GM21786 (cell line): ENCODE data around the gene MGAT3.
"Not testable (repeated sequence)": the region's sequence is repeated elsewhere in the genome, so short reads cannot be mapped to it uniquely, and the experiment has no call there.

Experiments
- ATAC-seq: cut with Tn5 transposase; IDR thresholded peaks from one replicate; pipeline ENCODE4 v1.9.1; 2021; ENCODE audit not compliant: unreplicated experiment

The MGAT3 gene, protein sequence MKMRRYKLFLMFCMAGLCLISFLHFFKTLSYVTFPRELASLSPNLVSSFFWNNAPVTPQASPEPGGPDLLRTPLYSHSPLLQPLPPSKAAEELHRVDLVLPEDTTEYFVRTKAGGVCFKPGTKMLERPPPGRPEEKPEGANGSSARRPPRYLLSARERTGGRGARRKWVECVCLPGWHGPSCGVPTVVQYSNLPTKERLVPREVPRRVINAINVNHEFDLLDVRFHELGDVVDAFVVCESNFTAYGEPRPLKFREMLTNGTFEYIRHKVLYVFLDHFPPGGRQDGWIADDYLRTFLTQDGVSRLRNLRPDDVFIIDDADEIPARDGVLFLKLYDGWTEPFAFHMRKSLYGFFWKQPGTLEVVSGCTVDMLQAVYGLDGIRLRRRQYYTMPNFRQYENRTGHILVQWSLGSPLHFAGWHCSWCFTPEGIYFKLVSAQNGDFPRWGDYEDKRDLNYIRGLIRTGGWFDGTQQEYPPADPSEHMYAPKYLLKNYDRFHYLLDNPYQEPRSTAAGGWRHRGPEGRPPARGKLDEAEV

DNA sequence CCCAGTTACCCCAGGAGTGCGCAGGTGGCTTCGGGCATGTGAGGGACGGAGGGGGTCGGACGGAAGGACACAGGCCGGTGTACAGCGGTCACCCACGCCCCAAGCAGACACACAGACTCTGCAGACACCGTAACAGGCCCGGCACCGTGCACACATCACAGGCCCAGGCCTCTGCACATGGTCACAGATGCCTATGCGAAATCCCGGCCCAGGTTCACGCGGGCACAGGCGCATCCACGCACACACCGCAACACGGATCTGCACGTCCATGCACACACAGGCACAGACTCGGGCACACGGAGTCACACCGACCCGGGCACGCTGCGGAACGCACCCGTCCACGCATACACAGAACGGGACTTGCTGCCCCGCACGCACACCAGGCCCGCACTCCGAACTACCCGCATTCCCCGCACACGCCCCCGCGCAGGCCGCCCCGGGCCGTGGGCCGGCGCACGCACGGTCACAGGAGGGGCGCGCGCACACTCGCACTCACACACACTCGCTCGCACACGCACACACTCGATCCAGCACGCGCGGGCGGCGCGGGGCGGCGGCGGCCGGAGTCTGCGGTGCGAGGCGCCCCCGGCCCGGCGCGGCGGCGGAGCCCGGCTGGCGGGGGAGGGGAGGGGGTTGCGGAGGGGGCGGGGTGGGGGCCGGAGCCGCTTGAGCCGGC is at the start of gene MGAT3:
MGAT3 (plus strand) TSS at position 491 of the 676 bp plus-strand sequence. CDS start 30,336 bp downstream, outside the sequence.
- ATAC-seq, result no peak

DNA sequence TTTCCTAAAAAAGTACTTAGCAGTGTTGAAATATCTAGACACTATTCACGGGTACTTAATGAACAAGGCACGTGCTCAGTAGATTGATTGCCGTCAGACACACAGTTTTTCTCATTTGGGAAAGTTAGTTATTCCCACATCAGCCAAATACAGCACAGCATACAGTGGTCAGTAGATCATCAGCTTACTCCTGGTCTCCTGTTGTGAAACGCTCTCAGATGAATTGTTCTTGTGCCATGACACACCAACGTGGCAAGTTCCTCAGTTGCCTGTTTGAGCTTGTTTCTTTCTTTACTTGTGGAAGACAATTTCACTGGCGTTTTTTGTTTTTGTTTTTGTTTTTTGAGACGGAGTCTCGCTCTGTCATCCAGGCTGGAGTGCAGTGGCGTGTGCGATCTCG is 48.6 kb upstream of the MGAT3 start:
- ATAC-seq, result no peak

- ATAC-seq, result no peak
Observed at GRCh38 chr22:39408807-39409206, 48.0 kb upstream of the MGAT3 start.

GRCh38 chr22:39409516-39410029 is 47.2 kb upstream of the MGAT3 start:
- no peak for ATAC-seq

DNA sequence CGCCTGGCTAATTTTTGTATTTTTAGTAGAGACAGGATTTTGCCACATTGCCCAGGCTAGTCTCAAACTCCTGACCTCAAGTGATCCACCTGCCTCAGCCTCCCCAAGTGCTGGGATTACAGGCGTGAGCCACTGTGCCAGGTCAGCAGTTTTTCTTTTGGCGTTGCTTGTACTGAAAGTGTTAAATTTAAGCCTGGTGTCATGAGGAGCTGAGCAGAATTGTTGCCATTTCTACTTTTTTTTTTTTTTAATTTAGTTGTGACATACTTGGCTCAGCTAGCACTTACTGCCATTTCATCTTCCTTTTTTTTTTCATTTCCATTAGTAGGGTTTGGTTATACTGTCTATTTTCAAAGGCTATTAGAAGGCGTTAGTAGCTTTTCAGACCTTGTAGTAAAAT is 46.5 kb upstream of the MGAT3 start:
- no peak for ATAC-seq

GRCh38 chr22:39411828-39412365 is 44.9 kb upstream of the MGAT3 start:
- not testable (repeated sequence) for ATAC-seq

- ATAC-seq, result not testable (repeated sequence)
Observed at GRCh38 chr22:39413204-39413603, 43.6 kb upstream of the MGAT3 start.

DNA sequence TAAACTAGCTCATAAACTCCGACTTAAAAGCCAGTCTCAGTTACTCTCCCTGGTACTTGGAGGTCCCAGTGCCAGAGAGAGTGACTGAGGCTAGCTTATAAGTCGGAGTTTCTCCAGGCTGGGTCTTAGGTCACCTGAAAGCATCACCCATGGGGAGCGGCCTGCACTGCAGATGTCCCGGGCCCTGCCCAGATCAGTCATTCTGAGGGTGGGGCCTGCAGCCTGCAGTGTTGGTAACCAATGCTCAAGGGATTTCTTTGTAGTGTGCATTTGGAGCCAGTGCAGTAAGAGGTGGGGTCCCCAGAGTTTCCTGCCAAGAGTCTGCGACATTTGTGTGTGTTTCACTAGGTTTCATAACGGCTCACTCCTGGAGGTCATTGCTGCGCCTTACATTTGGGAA is 42.4 kb upstream of the MGAT3 start:
- ATAC-seq, result no peak

- ATAC-seq, result no peak
Observed at GRCh38 chr22:39414886-39415285, 41.9 kb upstream of the MGAT3 start.

DNA sequence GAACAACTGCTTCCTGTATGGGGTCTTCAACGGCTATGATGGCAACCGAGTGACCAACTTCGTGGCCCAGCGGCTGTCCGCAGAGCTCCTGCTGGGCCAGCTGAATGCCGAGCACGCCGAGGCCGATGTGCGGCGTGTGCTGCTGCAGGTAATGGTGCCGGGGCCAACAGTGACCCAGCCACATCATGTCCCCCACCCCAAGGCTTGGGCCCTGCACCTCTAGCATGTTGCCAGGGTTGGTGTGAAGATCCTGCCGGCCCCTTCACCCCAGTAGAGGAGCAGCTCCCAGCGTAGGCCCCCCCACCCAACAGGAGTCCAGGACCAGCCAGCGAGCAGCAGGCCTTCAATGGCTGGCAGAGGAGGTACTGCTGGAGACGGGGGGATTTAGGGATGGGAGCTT is 41.3 kb upstream of the MGAT3 start:
- ATAC-seq, result no peak

DNA sequence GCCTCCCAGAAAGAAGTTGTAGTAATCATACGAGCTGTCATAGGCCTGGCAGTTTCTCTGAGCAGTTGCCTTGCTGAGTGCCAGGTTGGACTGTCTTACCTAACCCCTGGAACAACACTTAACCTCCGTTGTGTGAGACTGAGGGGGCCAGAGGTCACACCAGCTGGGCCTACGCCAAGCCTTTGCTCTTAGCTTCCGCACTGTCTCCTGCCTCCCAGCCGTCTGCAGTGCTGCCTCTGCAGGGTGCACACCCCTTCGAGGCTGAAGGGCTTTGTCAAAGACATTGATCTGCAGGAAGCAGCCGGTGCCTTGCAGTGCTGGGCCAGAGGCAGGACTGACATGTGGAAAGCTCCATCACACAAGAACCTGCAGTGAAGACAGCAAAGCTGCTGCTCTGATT is 40.5 kb upstream of the MGAT3 start:
- ATAC-seq, result no peak

GRCh38 chr22:39417641-39418040 is 39.2 kb upstream of the MGAT3 start:
- ATAC-seq, result no peak

DNA sequence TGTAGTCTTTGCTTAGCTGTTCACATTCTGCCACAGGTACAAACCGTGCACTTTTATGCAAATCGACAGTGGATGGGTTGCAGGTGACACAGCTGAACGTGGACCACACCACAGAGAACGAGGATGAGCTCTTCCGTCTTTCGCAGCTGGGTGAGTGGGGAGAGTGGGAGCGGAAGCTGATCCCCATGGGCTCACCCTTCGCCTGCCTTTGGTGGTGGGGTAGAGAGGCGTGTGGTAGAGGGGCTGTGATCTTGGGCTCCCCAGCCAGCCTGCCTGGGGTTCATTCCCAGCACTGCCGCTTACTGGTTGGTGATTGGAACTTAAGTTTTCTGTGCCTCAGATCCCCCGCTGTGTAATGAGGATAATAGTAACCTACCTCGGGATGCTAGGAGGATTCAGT is 38.1 kb upstream of the MGAT3 start:
- ATAC-seq, result no peak

DNA sequence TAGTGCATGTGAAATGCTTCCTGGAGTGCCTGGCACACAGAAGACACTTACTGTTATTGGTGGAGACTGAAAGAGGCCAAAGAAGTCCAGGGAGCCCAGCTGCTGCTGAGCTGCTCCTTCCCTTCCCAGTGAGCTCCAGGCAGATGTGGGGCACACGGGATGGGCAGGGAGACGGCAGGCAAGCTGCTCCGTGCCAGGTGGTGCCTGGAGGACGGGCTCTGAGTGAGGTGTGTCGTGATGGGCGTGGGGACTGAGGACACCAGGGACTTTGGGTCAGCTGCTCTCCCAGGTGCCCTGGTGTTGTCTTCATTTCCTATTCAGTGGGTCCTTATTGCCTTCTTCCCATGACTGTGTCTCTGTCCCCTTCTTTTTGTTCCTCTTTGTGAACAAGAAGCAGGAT is 37.7 kb upstream of the MGAT3 start:
- ATAC-seq, result no peak

DNA sequence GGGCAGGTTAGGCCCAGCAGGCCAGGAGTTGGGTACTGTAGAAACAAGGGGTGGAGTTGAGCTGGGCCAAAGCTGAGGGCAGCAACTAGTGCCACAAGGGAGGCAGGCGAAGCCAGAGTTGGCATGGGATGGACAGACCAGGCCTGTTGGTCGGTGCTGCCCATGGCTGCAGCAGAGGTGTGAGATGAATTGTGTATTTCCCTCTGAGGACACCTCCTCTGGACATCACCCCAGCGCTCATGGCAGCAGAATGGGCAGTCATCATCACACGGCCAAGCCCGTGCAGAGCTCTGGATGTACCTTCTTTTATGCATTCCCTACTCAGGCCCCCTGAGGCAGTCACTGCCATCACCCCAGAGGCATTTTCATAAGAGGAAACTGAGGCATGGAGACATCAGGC is 36.9 kb upstream of the MGAT3 start:
- no peak for ATAC-seq

DNA sequence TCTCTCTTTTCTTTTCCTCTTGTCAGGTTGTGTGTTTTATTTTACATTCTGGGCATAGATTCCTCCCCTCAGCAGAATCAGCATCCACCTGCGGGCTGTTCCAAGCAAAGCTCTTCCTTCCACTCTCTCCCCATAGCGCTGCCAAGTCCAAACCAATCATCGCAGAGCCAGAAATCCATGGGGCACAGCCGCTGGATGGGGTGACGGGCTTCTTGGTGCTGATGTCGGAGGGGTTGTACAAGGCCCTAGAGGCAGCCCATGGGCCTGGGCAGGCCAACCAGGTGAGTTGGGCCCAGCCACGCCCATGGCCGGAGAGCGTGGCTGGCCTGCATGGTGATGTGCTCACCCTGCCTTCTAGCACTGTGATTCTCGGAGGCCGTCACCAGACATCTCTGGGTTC is 35.1 kb upstream of the MGAT3 start:
- no peak for ATAC-seq

DNA sequence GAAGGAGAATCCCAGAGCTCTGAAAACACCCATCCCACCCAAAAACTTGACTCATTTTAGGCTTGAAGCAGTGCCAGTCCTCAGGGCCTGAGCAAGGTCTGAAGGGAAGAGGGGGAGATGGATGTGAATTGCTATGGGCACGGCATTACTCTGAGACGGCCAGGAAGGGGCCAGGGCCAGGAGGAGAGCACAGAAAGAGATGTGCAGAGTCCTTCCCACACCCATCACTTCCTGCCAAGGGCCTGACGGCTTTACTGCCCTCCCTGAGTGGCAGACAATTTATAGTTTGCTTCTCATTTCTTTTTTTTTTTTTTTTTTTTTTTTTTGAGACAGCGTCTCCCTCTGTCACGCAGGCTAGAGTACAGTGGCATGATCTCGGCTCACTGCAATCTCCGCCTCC is 34.7 kb upstream of the MGAT3 start:
- no peak for ATAC-seq

DNA sequence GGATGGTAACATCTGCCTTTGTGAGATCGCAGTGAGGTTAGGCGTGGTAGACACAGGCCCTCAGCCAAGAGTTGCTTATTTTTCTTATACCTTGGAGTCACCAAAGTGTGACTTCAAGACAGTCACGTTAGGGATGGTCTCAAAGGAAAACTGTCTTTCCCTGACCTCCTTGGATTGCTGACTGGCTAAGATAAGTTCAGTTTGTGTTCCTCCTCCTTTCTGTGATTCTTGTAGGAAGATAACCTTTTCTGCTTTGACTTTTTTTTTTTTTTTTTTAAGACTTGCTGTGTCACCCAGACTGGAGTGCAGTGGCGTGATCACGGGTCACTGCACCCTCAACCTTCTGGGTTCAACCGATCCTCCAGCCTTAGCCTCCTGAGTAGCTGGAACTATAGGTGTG is 34.1 kb upstream of the MGAT3 start:
- no peak for ATAC-seq

DNA sequence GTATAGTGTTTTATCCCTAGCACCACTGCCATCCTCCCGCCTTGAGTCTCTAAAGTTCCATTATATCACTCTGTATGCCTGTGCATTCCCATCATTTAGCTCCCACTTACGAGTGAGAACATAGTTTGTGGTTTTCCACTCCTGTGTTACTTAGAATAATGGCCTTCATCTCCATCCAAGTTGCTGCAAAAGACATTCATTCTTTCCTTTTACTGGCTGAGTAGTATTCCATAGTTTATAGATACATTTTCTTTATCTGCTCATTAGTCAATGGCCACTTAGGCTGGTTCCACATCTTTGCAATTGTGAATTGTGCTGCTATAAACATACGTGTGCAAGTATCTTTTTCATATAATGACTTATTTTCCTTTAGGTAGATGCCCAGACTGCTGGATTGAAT is 32.8 kb upstream of the MGAT3 start:
- ATAC-seq, result no peak

DNA sequence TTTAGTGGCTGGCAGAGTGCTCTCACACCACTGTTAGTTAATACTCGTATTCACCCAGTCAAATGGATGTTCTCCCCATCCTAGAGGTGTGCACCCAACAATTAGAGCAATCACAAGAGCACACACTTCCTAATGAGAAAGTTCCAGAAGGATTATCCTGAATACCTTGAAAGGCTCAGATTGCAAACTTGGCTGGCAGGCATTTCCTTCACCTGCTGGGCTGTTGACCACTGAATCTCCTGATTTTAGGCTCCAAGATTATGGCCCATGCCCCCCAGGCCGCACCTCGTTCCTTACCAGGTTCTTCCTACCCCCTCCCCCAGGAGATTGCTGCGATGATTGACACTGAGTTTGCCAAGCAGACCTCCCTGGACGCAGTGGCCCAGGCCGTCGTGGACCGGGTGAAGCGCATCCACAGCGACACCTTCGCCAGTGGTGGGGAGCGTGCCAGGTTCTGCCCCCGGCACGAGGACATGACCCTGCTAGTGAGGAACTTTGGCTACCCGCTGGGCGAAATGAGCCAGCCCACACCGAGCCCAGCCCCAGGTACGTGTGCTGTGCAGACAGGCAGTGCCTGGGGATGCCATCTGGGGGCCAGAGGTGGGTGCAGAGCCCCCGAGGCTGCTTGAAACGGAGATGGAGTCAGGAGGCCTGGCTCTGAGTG is 30.3 kb upstream of the MGAT3 start:
- no peak for ATAC-seq
